HUES6 (cell line): ENCODE data around the gene PDE8B.

Experiments used
- H3K27ac ChIP-seq: 2 replicates; pipeline ENCODE4 v1.7.0; 2013; ENCODE audit warnings: low read depth, mild to moderate bottlenecking, low read length, inconsistent platforms
- H3K27me3 ChIP-seq: 2 replicates; pipeline ENCODE4 v1.6.1; 2013; ENCODE audit warnings: low read length; ENCODE audit not compliant: control insufficient read depth, insufficient read depth
- H3K36me3 ChIP-seq: 2 replicates; pipeline ENCODE4 v1.6.1; 2013; ENCODE audit warnings: low read length; ENCODE audit not compliant: control insufficient read depth, insufficient read depth
- H3K4me1 ChIP-seq: 2 replicates; pipeline ENCODE4 v1.6.1; 2013; ENCODE audit warnings: low read length; ENCODE audit not compliant: control insufficient read depth, insufficient read depth
- H3K4me3 ChIP-seq: 2 replicates; pipeline ENCODE4 v1.5.1; 2013; ENCODE audit warnings: low read depth, low read length
- H3K9ac ChIP-seq: one replicate; pipeline ENCODE4 v1.6.1; 2013; ENCODE audit warnings: mild to moderate bottlenecking, low read length
- H3K9me3 ChIP-seq: 2 replicates; pipeline ENCODE4 v1.6.1; 2013; ENCODE audit warnings: low read depth, low read length; ENCODE audit not compliant: control insufficient read depth, insufficient read depth

Gene PDE8B

GRCh38 chr5:77391240-77391765, 180.8 kb downstream of the PDE8B start:
- Histone ChIP-seq H3K4me3 (no peak overlapping the region), H3K4me1 (0 out of 2 replicates have a peak, but pooled peaks cover 5% of the 10 kb centered on the region), H3K27ac (no peak overlapping the region), H3K27me3 (no peaks in the 10 kb centered on the region), H3K36me3 (no peaks in the 10 kb centered on the region), H3K9ac (no peak overlapping the region), H3K9me3 (no peaks in the 10 kb centered on the region)

DNA sequence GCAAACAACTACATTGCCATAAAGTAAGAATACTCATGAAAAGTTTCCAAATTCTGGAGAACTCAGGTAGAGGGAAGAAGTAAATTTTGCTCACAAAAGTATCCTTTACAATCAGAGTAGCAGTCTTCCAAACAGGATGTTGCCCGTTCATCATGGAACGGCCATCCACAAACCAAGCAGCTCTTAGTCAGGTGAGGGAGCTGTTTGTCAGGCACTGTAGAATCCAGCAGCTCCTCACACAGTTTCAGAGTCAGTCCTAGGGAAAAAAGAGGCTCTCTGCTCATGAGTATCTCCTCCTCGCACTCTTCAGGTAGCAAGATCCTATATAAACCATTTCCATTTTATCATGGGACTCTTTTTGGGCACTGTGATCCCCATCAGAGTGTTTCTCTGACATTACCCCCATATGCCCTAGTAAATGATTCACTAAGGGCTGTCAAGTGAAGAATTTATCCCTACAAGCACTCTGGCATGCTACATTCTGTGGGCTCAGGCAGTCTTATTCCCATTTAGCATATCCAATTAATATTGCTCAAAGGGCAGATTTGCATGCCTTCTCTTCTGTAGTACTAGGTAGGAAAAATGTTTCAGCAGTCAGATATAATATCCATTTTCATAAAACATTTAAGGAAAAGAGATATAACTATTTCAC, 183.7 kb downstream of the PDE8B start:
- no peak overlapping the region for H3K4me3 ChIP-seq
- H3K27me3 ChIP-seq: no peaks in the 10 kb centered on the region
- peaks cover 9% of the 10 kb centered on the region; the same call in 1 of the 2 replicates for H3K4me1 ChIP-seq
- no peak overlapping the region for H3K9ac ChIP-seq
- no peaks in the 10 kb centered on the region for H3K9me3 ChIP-seq
- H3K27ac ChIP-seq: no peak overlapping the region
- H3K36me3 ChIP-seq: no peaks in the 10 kb centered on the region

- H3K27ac ChIP-seq: no peak overlapping the region
- H3K9me3 ChIP-seq: no peaks in the 10 kb centered on the region
- H3K36me3 ChIP-seq: no peaks in the 10 kb centered on the region
- H3K27me3 ChIP-seq: no peaks in the 10 kb centered on the region
- H3K4me3 ChIP-seq: no peak overlapping the region
- H3K4me1 ChIP-seq: peaks cover 9% of the 10 kb centered on the region; the same call in 1 of the 2 replicates
- H3K9ac ChIP-seq: no peak overlapping the region
Measured at GRCh38 chr5:77396017-77396416, 185.5 kb downstream of the PDE8B start.

- no peak overlapping the region for H3K4me3 ChIP-seq
- H3K27ac ChIP-seq: no peak overlapping the region
- no peaks in the 10 kb centered on the region for H3K9me3 ChIP-seq
- H3K4me1 ChIP-seq: peaks cover 9% of the 10 kb centered on the region; the same call in 1 of the 2 replicates
- H3K9ac ChIP-seq: no peak overlapping the region
- H3K36me3 ChIP-seq: no peaks in the 10 kb centered on the region
- no peaks in the 10 kb centered on the region for H3K27me3 ChIP-seq
Measured at GRCh38 chr5:77397686-77398292, 187.3 kb downstream of the PDE8B start.

- H3K4me1 ChIP-seq: peaks cover 9% of the 10 kb centered on the region; the same call in 1 of the 2 replicates
- no peak overlapping the region for H3K4me3 ChIP-seq
- H3K36me3 ChIP-seq: no peaks in the 10 kb centered on the region
- H3K27ac ChIP-seq: no peak overlapping the region
- no peak overlapping the region for H3K9ac ChIP-seq
- no peaks in the 10 kb centered on the region for H3K27me3 ChIP-seq
- no peaks in the 10 kb centered on the region for H3K9me3 ChIP-seq
Measured at GRCh38 chr5:77398458-77398857, 188.0 kb downstream of the PDE8B start.

DNA sequence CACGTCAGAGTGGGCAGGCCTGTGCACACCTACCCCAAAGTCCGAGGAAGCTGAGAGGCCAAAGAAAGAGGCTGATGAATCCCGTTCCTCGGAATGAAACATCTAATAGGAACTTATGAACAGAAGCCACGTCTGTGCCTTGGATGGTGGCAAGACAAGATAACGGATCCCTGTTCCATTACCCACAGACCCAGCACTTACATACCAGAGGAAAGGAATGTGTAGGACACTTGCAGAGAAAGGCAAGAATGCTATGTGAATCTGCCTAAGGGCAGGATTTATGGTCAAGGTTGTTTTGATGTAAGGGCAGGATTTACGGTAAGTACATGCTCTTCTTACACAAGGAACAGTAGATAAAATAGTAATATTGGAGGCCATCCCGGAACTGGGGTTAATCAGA, 188.4 kb downstream of the PDE8B start:
- Histone ChIP-seq H3K4me1 (peaks cover 9% of the 10 kb centered on the region; the same call in 1 of the 2 replicates), H3K9ac (no peak overlapping the region), H3K4me3 (no peak overlapping the region), H3K36me3 (no peaks in the 10 kb centered on the region), H3K27ac (no peak overlapping the region), H3K27me3 (no peaks in the 10 kb centered on the region), H3K9me3 (no peaks in the 10 kb centered on the region)

DNA sequence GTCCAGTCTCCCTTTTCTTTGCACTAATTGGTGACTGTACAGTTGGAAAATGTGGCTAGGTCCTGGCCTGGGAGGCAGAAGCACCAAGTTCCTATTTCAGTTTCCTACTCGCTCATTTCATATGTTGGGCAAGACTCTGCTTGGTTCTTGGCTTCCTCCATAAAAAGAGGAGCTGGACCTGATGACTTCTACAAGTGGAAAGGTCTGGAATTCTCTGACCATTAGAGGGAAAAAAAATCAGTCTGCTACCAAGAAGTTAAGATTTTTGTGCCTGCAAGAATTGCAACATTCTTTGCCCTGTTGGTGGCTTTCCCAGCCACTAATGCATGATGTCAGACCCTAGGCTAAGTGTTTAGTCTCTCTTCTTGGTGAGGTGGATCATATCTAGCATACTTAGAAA, 190.2 kb downstream of the PDE8B start:
- Histone ChIP-seq H3K9me3 (no peaks in the 10 kb centered on the region), H3K9ac (no peak overlapping the region), H3K4me3 (no peak overlapping the region), H3K36me3 (no peaks in the 10 kb centered on the region), H3K4me1 (peaks cover 8% of the 10 kb centered on the region; the same call in 1 of the 2 replicates), H3K27ac (no peak overlapping the region), H3K27me3 (no peaks in the 10 kb centered on the region)

DNA sequence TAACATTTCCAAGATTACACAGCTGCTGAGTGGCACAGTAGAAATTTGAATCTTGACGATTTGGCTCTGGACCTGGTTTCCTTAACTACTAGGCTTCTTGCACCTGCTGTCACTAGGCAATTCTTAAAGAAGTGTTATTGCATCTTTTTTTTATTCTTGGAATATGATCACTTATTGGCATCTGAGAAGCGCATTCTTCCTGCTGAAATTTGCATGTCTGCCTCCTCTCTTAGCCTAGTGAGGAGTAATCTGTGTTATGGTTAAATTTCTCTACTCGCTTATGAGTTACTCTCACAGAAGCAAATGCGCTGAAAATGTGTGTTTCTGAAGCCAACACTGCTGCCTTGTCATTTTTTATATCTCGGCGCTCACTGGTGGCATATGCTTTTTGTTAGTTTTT, 192.3 kb downstream of the PDE8B start:
- no peak overlapping the region for H3K27ac ChIP-seq
- no peaks in the 10 kb centered on the region; the same call in 1 of the 2 replicates for H3K4me1 ChIP-seq
- no peaks in the 10 kb centered on the region for H3K36me3 ChIP-seq
- no peak overlapping the region for H3K4me3 ChIP-seq
- no peaks in the 10 kb centered on the region for H3K9me3 ChIP-seq
- H3K9ac ChIP-seq: no peak overlapping the region
- H3K27me3 ChIP-seq: no peaks in the 10 kb centered on the region

- Histone ChIP-seq H3K9ac (no peak overlapping the region), H3K27ac (no peak overlapping the region), H3K27me3 (no peaks in the 10 kb centered on the region), H3K4me3 (no peak overlapping the region), H3K9me3 (no peaks in the 10 kb centered on the region), H3K36me3 (no peaks in the 10 kb centered on the region), H3K4me1 (no peaks in the 10 kb centered on the region)
Measured at GRCh38 chr5:77407152-77407551, 196.7 kb downstream of the PDE8B start.

DNA sequence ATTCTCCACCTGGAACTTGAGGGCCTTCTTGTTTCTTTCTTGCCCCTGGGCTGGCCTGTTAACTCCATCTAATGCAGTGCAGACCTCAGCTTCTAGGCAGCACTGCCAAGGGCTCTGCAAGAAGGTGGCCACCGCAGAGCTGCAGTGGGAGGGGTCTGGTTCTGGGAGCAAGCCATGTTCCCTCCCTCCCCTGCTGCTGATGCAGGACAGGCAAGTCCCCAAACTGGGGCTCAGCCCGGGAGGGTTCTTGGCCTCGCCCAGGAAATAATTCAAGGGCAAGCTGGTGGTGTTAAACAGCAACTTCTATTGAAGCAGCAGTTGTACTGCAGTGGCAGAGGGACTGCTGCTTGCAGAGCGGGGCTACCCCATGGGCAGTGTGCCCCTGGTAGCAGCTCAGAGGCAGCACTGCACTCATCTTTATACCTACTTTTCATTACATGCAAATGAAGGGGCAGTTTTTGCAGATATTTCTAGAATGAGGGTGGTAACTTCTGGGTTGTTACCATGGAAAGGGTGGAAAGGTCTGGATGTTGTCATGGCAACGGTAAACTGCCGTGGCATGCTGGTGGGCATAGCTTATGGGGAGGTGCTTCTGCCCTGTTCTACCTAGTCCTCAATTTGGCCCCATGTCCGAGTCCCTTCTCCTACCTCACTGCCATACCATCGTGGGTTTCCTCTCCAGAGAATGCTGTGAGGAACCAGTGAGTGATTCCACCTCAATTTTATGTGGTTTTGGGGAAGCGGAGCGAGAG, 199.6 kb downstream of the PDE8B start:
- no peak overlapping the region for H3K4me3 ChIP-seq
- no peaks in the 10 kb centered on the region for H3K4me1 ChIP-seq
- H3K9ac ChIP-seq: no peak overlapping the region

GRCh38 chr5:77413049-77413448, 202.6 kb downstream of the PDE8B start:
- Histone ChIP-seq H3K9ac (no peak overlapping the region), H3K27me3 (no peaks in the 10 kb centered on the region), H3K9me3 (no peaks in the 10 kb centered on the region), H3K4me3 (no peak overlapping the region), H3K27ac (no peak overlapping the region), H3K4me1 (no peaks in the 10 kb centered on the region), H3K36me3 (no peaks in the 10 kb centered on the region)

More for the DNA sequence above, 199.6 kb downstream of the PDE8B start:
- Histone ChIP-seq H3K9me3 (no peaks in the 10 kb centered on the region), H3K36me3 (no peaks in the 10 kb centered on the region), H3K27me3 (no peaks in the 10 kb centered on the region), H3K27ac (no peak overlapping the region)
